Osteoblast (primary cell): ENCODE data around the gene TTF2. TPM values are rescaled to one million over a fixed set of nuclear protein-coding genes. Genes with fewer than 3 reads are reported as not detected.
A peak's percentile ranks its signal among the peaks of the same experiment; 100 is the strongest.

Source experiments
- DNase-seq: peaks from one replicate; pipeline ENCODE4 v3.0.0; 2011; ENCODE audit warnings: low spot score, mixed read lengths; ENCODE audit not compliant: insufficient read length; ENCODE audit errors: missing footprints
- H2AFZ ChIP-seq: 2 replicates; pipeline ENCODE4 v1.6.0; 2011; ENCODE audit warnings: mild to moderate bottlenecking, low read length
- H3K27ac ChIP-seq: 2 replicates; pipeline ENCODE4 v1.5.1; 2011; ENCODE audit warnings: mild to moderate bottlenecking, low read depth, low read length, moderate library complexity
- H3K27me3 ChIP-seq: 2 replicates; pipeline ENCODE4 v1.6.0; 2012; ENCODE audit warnings: mild to moderate bottlenecking, control low read depth, inconsistent platforms, low read length, moderate library complexity; ENCODE audit not compliant: insufficient read depth
- H3K36me3 ChIP-seq: 2 replicates; pipeline ENCODE4 v1.5.1; 2011; ENCODE audit warnings: mild to moderate bottlenecking, low read length, control low read depth, moderate library complexity; ENCODE audit not compliant: insufficient read depth
- H3K4me1 ChIP-seq: 2 replicates; pipeline ENCODE4 v1.5.1; 2011; ENCODE audit warnings: mild to moderate bottlenecking, low read length, control low read depth, moderate library complexity; ENCODE audit not compliant: insufficient read depth
- H3K4me2 ChIP-seq: 2 replicates; pipeline ENCODE4 v1.6.0; 2011; ENCODE audit warnings: mild to moderate bottlenecking, low read length; ENCODE audit not compliant: insufficient read depth
- H3K4me3 ChIP-seq: fragments of 200-600 bp; sonication (generic); 3 replicates; pipeline ENCODE4 v1.5.1; 2012; ENCODE audit warnings: mild to moderate bottlenecking, low read length, inconsistent platforms; ENCODE audit not compliant: insufficient read depth
- H3K79me2 ChIP-seq: 2 replicates; pipeline ENCODE4 v1.6.0; 2012; ENCODE audit warnings: mild to moderate bottlenecking, low read length, control low read depth, inconsistent platforms; ENCODE audit not compliant: insufficient read depth
- H3K9me3 ChIP-seq: 2 replicates; pipeline ENCODE4 v1.5.1; 2011; ENCODE audit warnings: low read depth, low read length, control low read depth
- H4K20me1 ChIP-seq: 2 replicates; pipeline ENCODE4 v1.6.0; 2012; ENCODE audit warnings: mild to moderate bottlenecking, low read length, control low read depth; ENCODE audit not compliant: insufficient read depth
- CTCF ChIP-seq: IDR thresholded peaks from 2 replicates; pipeline ENCODE4 v1.5.1; 2011; ENCODE audit warnings: mild to moderate bottlenecking, low read depth, low read length, moderate library complexity; ENCODE audit errors: extremely low read depth
- total RNA-seq: library from RNA; depleted of rRNA; stranded (reverse); fragments of >200 nt; gene quantifications from 2 replicates; pipeline ENCODE4 v1.2.3, GENCODE V29; 2012

The TTF2 gene
- total RNA-seq, 1 donor, result 5.4 TPM

- peaks cover 11% of the 10 kb centered on the region for H3K4me1 ChIP-seq
- peak overlapping the region; percentile 93 for H2AFZ ChIP-seq
- DNase-seq, result no peak
- peak overlapping the region; percentile 96 for H3K4me3 ChIP-seq
- no peak for TF ChIP-seq CTCF
- H3K9me3 ChIP-seq, result no peaks in the 10 kb centered on the region
- peak overlapping the region; percentile 98 for H3K27ac ChIP-seq
- H3K27me3 ChIP-seq, result peaks cover 14% of the 10 kb centered on the region
- no peaks in the 10 kb centered on the region for H4K20me1 ChIP-seq
- H3K36me3 ChIP-seq, result no peaks in the 10 kb centered on the region
- peak overlapping the region; percentile 91 for H3K4me2 ChIP-seq
- H3K79me2 ChIP-seq, result no peaks in the 10 kb centered on the region
Measured at GRCh38 chr1:117120774-117121588, 60.9 kb downstream of the TTF2 start.

GRCh38 chr1:117121589-117122329 is 61.6 kb downstream of the TTF2 start, which contains the start of gene TRIM45:
TSS of gene TRIM45 (minus strand) at chr1:117121749. CDS start at chr1:117121201, 548 bp downstream.
- Histone ChIP-seq H3K27ac (peak within 1 kb of the TSS; percentile 98), H3K9me3 (no peaks in the 10 kb centered on the region), H4K20me1 (no peaks in the 10 kb centered on the region), H2AFZ (peak within 1 kb of the TSS; percentile 100), H3K4me2 (peak within 1 kb of the TSS; percentile 91), H3K27me3 (peaks cover 18% of the 10 kb centered on the region), H3K4me1 (peaks cover 11% of the 10 kb centered on the region), H3K4me3 (peak within 1 kb of the TSS; percentile 96), H3K36me3 (no peaks in the 10 kb centered on the region), H3K79me2 (no peaks in the 10 kb centered on the region)
- TF ChIP-seq CTCF, result peak; percentile 80
- DNase-seq, result peak; percentile 98

- Histone ChIP-seq H2AFZ (peak overlapping the region; percentile 100), H3K27me3 (peaks cover 18% of the 10 kb centered on the region), H3K36me3 (no peaks in the 10 kb centered on the region), H3K4me2 (peak overlapping the region; percentile 91), H4K20me1 (no peaks in the 10 kb centered on the region), H3K4me1 (peaks cover 11% of the 10 kb centered on the region), H3K9me3 (no peaks in the 10 kb centered on the region), H3K79me2 (no peaks in the 10 kb centered on the region), H3K4me3 (peak overlapping the region; percentile 96), H3K27ac (peak overlapping the region; percentile 98)
- TF ChIP-seq CTCF, result no peak
- DNase-seq, result no peak
Measured at GRCh38 chr1:117122330-117123025, 62.4 kb downstream of the TTF2 start.
